Epithelial cell of umbilical artery (primary cell): Measurements from ENCODE around the gene UGGT2. TPM values are rescaled to one million over a fixed set of nuclear protein-coding genes. Genes with fewer than 3 reads are reported as not detected.

ENCODE experiments used
- total RNA-seq: library from RNA; depleted of rRNA; stranded (reverse); fragments of >200 nt; gene quantifications from 2 replicates; pipeline ENCODE4 v1.2.3, GENCODE V29; 2014

The UGGT2 gene
- total RNA-seq = 32.5 and 43.9 TPM in 2 replicates

GRCh38 chr13:96053003-96053703 lies at the start of gene UGGT2:
UGGT2 (minus strand) TSS chr13:96053401; CDS start chr13:96053312, 89 bp downstream.

GRCh38 chr13:96089749-96090239 lies 36.6 kb upstream of the UGGT2 start, which contains the start of gene HS6ST3:
HS6ST3 (plus strand) TSS chr13:96090107.

Other genes with a start within 250 kb of the UGGT2 start
- 0.15 and 0.65 TPM in 2 replicates for gene HS6ST3, start 36.7 kb upstream of the UGGT2 start, total RNA-seq